ENCODE data around the gene ALDH1A1.

Gene ALDH1A1

DNA sequence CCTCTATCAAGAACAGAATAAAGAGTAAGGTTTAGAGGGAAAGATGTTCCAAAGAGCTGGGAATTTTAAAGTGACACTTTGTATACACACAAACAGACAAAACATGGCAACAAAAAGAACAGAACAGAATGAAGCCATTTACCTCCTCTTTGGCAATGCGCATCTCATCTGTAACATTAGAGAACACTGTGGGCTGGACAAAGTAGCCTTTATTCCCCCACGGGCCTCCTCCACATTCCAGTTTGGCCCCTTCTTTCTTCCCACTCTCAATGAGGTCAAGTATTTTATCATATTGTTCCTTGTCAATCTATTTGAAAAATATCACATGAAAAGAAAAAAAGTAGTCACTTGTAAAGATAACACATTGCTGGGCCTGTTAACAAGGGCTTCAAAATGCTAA is 41.0 kb downstream of the ALDH1A1 start:
- TF ChIP-seq CTCF (IDR thresholded peaks at IDR 0.05) = no peak
- no peaks in the 10 kb centered on the region for H3K9me3 ChIP-seq
- no peaks in the 10 kb centered on the region for H3K36me3 ChIP-seq
- H3K27me3 ChIP-seq = no peaks in the 10 kb centered on the region
- H3K27ac ChIP-seq = no peak overlapping the region
- H3K4me3 ChIP-seq (ENCODE audit: low read depth in 1 of 2, low read length in 1 of 2) = no peak overlapping the region
- H3K4me1 ChIP-seq (ENCODE audit: control insufficient read depth in 1 of 2, insufficient read depth in 1 of 2, low read depth in 1 of 2, low read length in 1 of 2) = no peaks in the 10 kb centered on the region

DNA sequence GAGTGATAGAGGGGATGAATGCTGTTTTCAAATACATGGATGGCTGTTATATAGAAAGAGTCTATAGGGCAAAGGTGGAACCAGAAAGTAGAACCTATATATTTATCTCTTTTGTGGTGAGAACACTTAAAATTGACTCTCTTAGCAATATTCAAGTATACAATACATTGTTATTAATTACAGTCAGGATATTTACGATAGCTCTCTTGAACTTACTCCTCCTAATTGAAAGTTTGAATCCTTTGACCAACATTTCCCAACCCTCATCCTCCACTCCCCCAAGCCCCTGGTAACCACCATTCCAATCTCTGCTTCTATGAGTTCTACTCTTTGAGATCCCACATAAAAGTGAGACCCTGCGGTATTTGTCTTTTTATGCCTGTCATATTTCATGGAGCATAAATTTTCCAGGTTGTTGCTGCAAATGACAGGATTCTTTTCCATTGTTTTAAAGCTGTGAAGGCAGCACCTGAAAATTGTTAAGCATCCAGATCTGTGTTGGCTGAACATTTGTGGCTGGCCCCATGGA is 41.5 kb downstream of the ALDH1A1 start:
- no peaks in the 10 kb centered on the region for H3K27me3 ChIP-seq
- no peaks in the 10 kb centered on the region for H3K9me3 ChIP-seq
- TF ChIP-seq CTCF (IDR thresholded peaks at IDR 0.05) = no peak
- no peak overlapping the region for H3K27ac ChIP-seq
- H3K4me3 ChIP-seq (ENCODE audit: low read depth in 1 of 2, low read length in 1 of 2) = no peak overlapping the region
- H3K4me1 ChIP-seq (ENCODE audit: control insufficient read depth in 1 of 2, insufficient read depth in 1 of 2, low read depth in 1 of 2, low read length in 1 of 2) = no peaks in the 10 kb centered on the region
- H3K36me3 ChIP-seq = no peaks in the 10 kb centered on the region

GRCh38 chr9:72909428-72909827 is 43.4 kb downstream of the ALDH1A1 start:
- Histone ChIP-seq H3K27ac (no peak overlapping the region), H3K27me3 (no peaks in the 10 kb centered on the region), H3K36me3 (no peaks in the 10 kb centered on the region), H3K9me3 (no peaks in the 10 kb centered on the region), H3K4me1 (ENCODE audit: control insufficient read depth in 1 of 2, insufficient read depth in 1 of 2, low read depth in 1 of 2, low read length in 1 of 2) (no peaks in the 10 kb centered on the region), H3K4me3 (ENCODE audit: low read depth in 1 of 2, low read length in 1 of 2) (no peak overlapping the region)
- no peak for TF ChIP-seq CTCF (IDR thresholded peaks at IDR 0.05)

DNA sequence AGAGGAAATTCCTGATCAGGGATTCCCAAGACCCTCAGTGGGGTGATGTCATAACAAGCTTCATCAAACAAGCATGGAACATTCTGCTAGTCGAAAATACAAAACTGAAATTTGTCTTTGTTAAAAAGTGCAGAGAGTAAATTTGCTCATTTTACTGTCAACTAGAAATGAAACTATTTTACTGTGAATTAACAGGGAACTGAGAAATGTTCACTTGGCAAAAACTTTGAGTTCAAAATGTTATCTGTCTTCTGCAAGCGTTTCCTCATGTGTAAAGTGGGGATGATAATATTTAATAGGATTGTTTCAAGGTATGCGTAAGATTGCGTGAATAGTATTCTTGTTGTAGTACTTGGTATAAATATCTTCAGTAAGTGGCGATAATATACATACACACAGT is 45.4 kb downstream of the ALDH1A1 start:
- no peak for TF ChIP-seq CTCF (IDR thresholded peaks at IDR 0.05)
- Histone ChIP-seq H3K4me3 (ENCODE audit: low read depth in 1 of 2, low read length in 1 of 2) (no peak overlapping the region), H3K9me3 (no peaks in the 10 kb centered on the region), H3K4me1 (ENCODE audit: control insufficient read depth in 1 of 2, insufficient read depth in 1 of 2, low read depth in 1 of 2, low read length in 1 of 2) (no peaks in the 10 kb centered on the region), H3K27me3 (no peaks in the 10 kb centered on the region), H3K27ac (no peak overlapping the region), H3K36me3 (no peaks in the 10 kb centered on the region)

DNA sequence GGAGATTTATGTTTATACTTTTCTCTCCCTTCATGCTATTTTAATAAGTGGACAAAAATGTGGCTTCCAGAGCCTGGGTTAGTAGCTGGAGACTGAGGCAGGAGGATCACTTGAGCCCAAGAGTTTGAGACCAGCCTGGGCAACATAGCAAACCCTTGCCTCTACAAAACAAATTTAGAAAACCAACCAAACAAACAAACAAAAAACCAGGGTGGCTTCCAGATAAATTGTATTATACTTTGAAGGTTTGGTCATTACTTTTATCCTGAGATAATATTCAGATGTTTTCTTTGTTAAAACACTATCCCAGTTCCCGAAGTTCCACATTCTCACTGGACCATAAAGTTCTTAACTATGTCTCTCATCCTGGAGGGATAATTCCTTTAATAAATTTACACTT is 46.0 kb downstream of the ALDH1A1 start:
- no peak for TF ChIP-seq CTCF (IDR thresholded peaks at IDR 0.05)
- Histone ChIP-seq H3K36me3 (no peaks in the 10 kb centered on the region), H3K27ac (no peak overlapping the region), H3K9me3 (no peaks in the 10 kb centered on the region), H3K4me1 (ENCODE audit: control insufficient read depth in 1 of 2, insufficient read depth in 1 of 2, low read depth in 1 of 2, low read length in 1 of 2) (no peaks in the 10 kb centered on the region), H3K27me3 (no peaks in the 10 kb centered on the region), H3K4me3 (ENCODE audit: low read depth in 1 of 2, low read length in 1 of 2) (no peak overlapping the region)
